Measurements from ENCODE around the gene BRF1.

Gene BRF1

DNA sequence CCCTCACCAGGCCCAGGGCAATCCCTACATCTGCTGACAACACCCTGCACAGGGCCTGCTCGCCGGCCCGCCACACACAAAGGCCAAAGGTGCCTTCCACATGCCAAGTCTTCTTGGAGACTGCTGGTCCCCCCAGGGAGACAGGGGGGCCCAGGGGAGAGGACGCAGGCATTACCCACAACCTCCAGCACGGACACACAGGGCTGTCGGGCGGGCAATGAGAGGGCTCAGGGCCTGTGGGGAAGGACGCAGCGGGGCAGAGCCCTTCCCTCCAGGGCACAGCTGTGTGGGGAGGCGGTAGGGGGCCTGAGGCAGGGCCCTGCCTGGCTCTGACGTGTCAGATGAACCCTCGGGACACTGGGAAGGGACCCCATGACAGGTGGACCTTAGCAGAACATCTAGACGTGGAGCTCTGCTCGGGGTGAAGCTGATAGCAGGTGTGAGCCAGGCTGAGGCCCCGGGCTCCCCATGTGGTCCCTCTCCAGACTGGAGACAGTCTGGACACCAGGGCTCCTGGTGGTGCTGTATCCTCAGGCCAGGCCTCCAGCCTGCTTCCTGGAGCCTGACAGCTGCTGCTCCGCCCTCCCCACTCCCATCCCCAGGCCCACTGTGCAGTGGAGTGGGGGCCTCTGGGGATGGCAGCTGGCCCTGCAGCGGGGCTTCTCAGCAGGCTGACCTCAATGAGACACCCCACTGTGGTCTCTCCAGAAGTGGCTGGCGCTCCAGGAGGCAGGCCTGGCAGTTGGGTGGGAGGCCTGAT is 88.1 kb downstream of the BRF1 start:
- no peak overlapping the region for H3K4me3 Mint-ChIP-seq
- peak overlapping the region; percentile 32 for H3K27ac Mint-ChIP-seq
- no peaks in the 10 kb centered on the region for H3K9me3 Mint-ChIP-seq

DNA sequence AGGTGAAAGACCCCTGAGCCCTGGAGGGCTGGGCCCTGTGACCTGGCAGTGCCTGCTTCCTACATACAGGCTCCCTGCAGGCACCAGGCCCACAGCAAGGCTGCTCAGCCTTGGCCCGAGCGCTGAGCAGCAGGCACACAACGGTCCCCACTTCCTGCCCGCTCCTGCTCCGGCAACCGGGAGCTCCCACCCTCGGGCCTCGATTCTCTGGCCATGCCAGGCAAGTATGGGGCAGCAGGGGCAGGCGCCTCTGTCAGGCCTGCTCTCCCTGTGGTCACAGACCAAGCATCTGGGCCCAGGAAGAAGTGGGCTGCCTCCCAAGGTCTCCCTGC is 89.1 kb downstream of the BRF1 start:
- no peaks in the 10 kb centered on the region for H3K9me3 Mint-ChIP-seq
- H3K27ac Mint-ChIP-seq, result no peak overlapping the region
- H3K4me1 Mint-ChIP-seq, result peaks cover 4% of the 10 kb centered on the region

More for the DNA sequence above, 88.1 kb downstream of the BRF1 start:
- no peak for DNase-seq
- H3K36me3 Mint-ChIP-seq (ENCODE audit: low read depth), result peaks cover 9% of the 10 kb centered on the region
- peaks cover 4% of the 10 kb centered on the region for H3K4me1 Mint-ChIP-seq
- no peak for TF ChIP-seq CTCF (IDR thresholded peaks at IDR 0.05)
- peaks cover 2% of the 10 kb centered on the region for H3K27me3 Mint-ChIP-seq (ENCODE audit: low read depth, poor library complexity)

DNA sequence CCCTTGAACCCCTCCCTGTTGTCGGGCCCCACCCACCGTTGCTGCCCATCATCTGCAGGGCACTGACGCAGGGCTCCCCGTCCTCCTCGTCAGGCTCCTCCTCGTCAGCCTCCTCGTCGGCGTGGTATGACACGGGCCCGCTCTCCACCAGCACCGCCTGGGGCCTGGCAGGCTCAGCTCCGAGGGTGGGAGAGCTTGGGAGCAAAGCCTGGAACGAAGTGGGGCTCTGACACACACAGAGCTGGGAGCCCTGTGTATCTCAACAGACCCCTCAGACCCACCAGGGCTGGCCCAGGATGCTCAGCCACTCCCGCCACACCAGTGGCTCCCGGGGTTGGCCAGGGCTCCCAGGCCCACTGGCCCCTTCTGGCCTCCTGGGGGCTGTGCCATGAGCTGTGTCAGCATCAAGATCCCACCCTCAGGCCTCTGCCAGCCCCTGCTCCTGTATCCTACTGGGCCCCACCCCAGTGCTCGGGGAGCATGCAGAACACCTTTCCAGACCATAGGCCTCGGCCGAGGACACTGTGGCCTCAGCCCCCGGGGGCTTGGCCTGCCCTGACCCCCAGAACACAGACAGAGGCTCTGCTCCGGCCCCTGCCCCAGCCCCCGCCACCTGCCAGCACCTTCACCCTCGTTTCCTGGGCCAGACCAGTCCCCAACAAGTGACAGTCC is 89.6 kb downstream of the BRF1 start:
- H3K27me3 Mint-ChIP-seq (ENCODE audit: low read depth, poor library complexity), result peaks cover 2% of the 10 kb centered on the region
- DNase-seq, result no peak
- no peak for TF ChIP-seq CTCF (IDR thresholded peaks at IDR 0.05)

More for the DNA sequence above, 89.1 kb downstream of the BRF1 start:
- Mint-ChIP-seq H3K36me3 (ENCODE audit: low read depth) (peaks cover 9% of the 10 kb centered on the region), H3K4me3 (no peak overlapping the region), H3K27me3 (ENCODE audit: low read depth, poor library complexity) (peaks cover 2% of the 10 kb centered on the region)
- no peak for TF ChIP-seq CTCF (IDR thresholded peaks at IDR 0.05)
- no peak for DNase-seq

GRCh38 chr14:105210266-105211025 is 90.4 kb downstream of the BRF1 start:
- no peak for TF ChIP-seq CTCF (IDR thresholded peaks at IDR 0.05)
- Mint-ChIP-seq H3K36me3 (ENCODE audit: low read depth) (peaks cover 4% of the 10 kb centered on the region), H3K27me3 (ENCODE audit: low read depth, poor library complexity) (no peaks in the 10 kb centered on the region), H3K4me1 (peaks cover 4% of the 10 kb centered on the region), H3K27ac (no peak overlapping the region), H3K4me3 (no peak overlapping the region), H3K9me3 (no peaks in the 10 kb centered on the region)
- DNase-seq, result no peak

More for the DNA sequence above, 89.6 kb downstream of the BRF1 start:
- H3K4me3 Mint-ChIP-seq, result no peak overlapping the region
- H3K27ac Mint-ChIP-seq, result no peak overlapping the region
- H3K4me1 Mint-ChIP-seq, result peaks cover 4% of the 10 kb centered on the region
- no peaks in the 10 kb centered on the region for H3K9me3 Mint-ChIP-seq
- peaks cover 9% of the 10 kb centered on the region for H3K36me3 Mint-ChIP-seq (ENCODE audit: low read depth)

- no peaks in the 10 kb centered on the region for H3K36me3 Mint-ChIP-seq (ENCODE audit: low read depth)
- no peak overlapping the region for H3K27ac Mint-ChIP-seq
- no peaks in the 10 kb centered on the region for H3K9me3 Mint-ChIP-seq
- no peaks in the 10 kb centered on the region for H3K27me3 Mint-ChIP-seq (ENCODE audit: low read depth, poor library complexity)
- no peak overlapping the region for H3K4me3 Mint-ChIP-seq
- no peaks in the 10 kb centered on the region for H3K4me1 Mint-ChIP-seq
- TF ChIP-seq CTCF (IDR thresholded peaks at IDR 0.05), result no peak
- no peak for DNase-seq
Measured at GRCh38 chr14:105209646-105210045, 91.2 kb downstream of the BRF1 start.

Measured in nephron progenitor cell (in vitro differentiated cells).